Activated T-helper 1 cell treated with Interleukin-2 at 50 U/mL for 16 hours (primary cell): ENCODE measurements around the gene BMP4.
"Not testable (repeated sequence)": the region's sequence is repeated elsewhere in the genome, so short reads cannot be mapped to it uniquely, and the experiment has no call there.

Source experiments
- DNase-seq: peaks from one replicate; pipeline ENCODE4 v3.0.0-alpha.2; 2020; ENCODE audit warnings: low read depth

The BMP4 gene

DNA sequence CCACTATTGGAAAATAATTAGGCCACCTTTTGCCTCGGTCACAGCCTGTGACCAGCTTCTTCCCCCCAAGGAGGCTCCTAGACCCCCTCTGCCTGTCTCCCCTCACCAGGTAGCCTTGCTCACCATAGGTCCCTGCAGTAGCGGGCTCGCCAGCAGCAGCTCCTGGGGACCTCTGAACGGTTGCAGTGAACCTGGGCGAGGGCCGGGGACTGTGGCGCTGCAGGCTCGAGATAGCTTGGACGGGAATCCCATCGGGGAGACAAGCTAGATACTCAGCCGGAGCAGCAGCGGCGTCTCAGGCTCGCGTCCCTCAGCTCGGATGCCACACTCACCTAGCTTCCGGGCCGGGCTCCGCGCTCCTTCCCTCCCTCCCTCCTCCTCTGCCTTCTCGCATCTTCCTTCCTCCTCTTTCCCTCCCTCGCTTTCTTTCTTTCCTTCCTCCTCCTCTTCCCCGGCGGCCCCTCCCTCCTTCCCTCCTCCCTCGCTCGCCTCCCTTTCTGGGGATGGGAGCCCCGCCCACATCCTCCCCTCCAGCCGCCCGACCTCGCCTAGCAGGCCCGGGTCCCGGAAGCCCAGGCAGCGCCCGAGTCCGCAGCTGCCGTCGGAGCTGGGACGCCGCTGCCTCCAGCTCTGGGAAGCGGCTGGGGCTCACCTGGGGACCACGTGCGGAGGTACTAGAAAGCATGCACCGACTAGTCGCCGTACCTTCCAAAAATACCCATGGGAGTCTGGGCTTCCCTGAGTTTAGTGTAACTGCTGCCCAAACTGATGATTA lies at the start of gene BMP4:
TSS of gene BMP4 (minus strand) at position 399 of the 775 bp plus-strand sequence. CDS start 4,603 bp downstream, outside the sequence.
- DNase-seq: no peak

DNA sequence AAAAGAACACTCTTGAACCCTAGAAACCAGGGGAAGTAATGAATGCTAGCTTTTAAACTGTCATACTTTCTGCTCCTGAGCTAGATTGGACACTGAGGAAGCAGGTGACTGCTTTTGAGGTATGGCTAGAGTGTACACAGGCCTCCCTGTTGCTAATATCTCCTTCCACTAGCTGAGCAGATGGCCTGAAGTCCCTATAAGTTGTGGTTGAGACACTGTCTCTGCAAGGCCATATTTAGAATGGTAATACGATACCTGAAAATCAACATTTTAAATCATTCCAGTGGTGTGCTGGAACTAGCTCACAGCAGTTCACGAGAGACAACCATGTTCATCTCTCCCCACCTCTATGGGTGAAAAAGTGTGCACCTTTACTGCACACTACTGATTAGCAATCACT lies 46.4 kb upstream of the BMP4 start:
- DNase-seq: no peak

DNA sequence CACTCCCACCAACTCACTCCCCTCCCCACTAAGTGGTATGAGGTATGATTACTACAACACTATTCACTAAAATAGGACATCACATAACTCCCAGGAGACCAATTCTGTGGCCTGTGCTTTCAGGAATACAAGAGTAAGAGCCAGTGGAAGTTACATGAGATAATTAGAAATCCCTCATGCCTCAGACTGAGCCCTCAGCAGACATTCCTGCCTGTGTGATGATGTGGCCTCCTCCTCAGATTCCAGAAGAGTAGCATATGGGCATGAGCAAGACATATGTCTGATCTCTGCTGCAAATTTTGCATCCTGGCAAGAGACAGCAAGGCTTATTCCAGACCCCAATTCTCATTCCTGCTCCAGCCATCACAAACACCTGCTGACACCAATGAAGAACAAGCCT lies 46.0 kb upstream of the BMP4 start:
- DNase-seq: no peak

DNA sequence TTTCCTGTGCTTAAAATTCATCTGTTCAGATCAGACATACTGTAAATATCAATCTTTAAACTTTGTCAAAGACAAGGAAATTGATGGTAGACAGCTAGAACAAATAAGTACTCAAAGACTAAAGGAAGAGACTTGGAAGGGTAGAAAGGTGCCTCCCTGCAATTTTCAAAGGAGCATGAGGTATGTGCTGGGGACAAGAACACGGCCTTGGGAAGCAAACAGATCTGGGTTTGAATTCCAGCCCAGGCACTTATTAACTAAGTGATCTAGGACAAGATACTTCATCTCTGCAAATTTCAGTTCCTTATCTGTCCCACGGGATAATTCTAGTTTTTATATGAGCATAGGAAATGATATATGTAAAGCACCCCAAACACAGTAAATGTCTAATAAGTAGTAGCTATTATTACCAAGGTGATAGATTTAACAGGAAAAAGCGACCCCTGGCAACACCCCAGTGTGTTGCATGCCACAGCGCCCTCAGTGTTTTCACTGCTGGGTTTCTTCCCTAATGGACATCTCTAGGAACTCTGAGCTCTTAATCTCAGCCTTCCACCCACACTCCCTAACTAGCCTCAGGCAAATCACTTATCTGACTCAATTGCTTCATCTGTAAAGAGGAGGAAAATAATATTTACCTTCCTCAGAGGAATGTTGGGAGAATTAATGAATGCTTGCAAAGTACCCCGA lies 44.7 kb upstream of the BMP4 start:
- no peak for DNase-seq

DNA sequence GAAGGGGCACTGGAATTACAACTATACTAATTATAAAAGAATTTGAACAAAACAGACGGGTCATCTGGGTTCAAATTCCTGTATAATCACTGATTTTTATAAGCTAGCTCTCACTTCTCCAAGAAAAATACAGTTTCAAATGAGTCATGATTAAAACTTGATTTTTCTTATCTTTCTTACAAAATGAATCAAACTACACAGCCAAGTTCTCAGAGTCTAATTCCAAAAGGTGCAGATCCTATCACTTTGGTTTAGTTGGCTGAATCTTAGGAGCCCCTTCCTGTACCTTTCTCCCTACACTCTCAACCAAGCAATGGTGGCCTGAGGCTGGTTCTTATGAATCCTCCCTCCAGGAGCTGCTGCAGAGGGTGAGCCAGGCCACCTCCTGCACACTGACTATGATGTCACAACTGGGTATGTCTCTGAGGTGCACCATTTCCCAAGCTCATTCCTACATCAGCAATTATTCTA lies 43.8 kb upstream of the BMP4 start:
- DNase-seq: no peak

DNA sequence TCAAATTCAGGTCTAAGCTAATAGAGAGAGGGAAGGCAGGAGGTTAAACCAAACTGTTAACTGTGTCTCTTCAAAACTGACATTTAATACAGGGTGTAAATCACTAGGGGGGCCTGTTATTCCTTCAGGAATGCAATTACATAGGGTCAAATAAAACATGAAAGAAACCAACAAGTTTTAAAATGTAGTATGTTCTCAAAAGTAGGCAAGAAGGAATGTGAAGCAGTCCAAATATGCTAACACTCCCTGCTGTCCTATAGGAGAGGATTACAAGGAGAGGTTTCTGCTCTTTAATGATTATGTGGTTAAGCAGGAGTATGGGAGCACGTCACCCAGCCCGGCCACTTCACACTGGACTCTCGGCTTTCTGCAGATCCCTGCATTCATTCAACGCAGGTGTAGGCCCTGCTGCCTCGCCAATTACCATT lies 42.5 kb upstream of the BMP4 start:
- DNase-seq: no peak

DNA sequence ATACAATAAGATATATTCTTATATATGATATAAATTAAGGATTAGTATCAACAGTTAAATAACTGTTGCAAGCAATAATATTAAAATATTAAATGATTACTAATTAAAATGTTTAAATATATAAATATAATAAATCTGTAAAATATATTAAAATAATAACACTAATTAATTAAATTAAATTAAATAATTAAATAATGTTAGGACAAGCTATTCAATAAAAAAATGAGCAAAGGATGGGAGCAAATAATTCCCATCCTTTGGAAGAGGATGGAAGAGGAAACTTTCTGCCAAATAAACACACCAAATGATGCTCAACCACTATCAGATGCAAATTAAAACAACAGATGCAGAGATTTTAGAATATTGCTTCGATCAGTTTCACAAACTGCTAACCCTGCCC lies 39.4 kb upstream of the BMP4 start:
- no peak for DNase-seq

DNA sequence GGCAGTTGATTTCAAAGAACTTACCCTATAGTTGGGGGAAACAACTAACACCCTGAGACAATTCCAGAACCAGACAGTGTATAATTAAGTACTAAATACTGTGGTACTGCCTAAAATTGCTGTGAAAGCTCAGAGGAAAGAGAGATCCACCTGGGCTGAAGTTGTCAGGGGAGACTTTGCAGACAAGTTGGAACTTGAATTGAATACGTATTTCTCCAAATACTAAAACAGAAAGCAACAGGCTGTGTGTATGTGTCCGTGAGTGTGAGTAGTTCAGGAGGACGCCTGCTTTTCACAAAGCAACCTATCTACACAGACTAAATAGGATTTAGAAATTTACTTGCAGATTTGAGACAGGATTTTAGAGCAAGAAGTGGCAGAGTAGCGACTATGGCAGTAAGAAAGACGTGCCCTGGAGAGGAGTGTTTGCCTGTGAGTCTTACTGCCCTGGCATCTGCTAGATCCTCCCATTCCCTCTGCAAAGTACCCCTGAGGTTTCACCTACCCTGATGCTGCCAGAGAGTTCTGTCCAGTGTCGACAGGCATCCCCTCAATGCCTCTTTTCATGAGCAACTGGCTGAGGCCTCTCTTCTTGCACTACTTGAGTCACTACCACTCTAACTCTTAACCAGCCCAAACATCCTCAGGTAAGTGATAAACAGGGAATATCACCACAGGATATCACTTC lies 37.4 kb upstream of the BMP4 start:
- DNase-seq: no peak

DNA sequence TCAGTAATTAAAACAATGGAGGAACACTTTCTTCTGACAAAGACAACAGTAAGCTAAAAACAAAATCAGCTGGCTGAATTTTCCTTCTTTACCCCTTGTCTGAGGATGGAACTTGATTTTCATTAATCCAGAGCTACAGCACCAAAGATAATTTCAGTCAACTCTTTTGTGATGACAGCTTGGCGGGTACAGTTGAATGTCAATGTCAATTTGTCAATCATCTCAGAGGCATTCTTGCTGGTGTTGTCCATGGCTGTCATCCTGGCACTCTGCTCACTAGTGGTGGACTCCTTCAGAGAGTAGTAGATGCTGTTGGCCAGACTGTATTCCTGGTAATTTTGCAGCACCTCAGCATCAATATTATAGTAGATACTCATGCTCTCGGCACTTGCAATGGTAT lies 34.4 kb upstream of the BMP4 start:
- DNase-seq: no peak

DNA sequence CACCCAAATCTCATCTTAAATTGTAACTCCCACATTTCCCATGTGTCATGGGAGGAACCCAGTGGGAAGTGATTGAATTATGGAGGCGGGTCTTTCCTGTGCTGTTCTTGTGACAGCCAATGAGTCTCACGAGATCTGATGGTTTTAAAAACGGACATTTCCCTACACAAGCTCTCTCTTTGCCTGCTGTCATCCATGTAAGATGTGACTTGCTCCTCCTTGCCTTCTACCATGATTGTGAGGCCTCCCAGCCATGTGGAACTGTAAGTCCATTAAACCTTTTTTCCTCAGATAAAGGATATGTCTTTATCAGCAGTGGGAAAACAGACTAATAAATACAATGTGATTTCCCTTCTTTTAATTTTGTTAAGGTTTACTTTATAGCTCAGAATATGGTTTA lies 30.1 kb upstream of the BMP4 start:
- DNase-seq: not testable (repeated sequence)

DNA sequence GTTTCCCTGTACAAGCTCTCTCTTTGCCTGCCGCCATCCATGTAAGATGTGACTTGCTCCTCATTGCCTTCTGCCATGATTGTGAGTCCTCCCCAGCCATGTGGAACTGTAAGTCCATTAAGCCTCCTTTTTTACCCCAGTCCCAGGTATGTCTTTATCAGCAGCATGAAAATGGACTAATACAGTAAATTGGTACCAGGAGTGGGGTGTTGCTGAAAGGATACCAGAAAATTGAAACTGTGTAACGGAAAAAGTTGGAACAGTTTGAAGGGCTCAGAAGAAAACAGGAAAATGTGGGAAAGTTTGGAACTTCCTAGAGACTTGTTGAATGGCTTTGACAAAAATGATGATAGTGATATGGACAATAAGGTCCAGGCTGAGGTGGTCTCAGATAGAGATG lies 28.3 kb upstream of the BMP4 start:
- DNase-seq: not testable (repeated sequence)

DNA sequence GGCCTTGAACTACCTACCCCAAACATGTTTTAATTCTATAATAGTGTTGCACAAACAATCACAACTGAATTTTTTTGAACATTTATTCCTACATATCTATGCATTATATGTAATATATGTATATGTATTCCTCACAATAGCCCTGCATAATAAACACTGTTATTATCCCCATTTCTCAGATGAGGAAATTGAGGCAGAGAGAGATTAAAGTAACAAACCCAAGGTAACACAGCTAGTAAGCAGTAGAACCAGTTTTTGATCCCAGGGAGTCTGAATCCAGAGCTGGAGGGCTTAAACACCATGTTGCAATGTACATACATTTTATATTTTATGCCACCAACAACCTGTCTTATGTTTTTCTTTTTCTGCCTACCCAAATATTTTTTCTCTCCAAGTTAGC lies 26.5 kb upstream of the BMP4 start:
- no peak for DNase-seq

DNA sequence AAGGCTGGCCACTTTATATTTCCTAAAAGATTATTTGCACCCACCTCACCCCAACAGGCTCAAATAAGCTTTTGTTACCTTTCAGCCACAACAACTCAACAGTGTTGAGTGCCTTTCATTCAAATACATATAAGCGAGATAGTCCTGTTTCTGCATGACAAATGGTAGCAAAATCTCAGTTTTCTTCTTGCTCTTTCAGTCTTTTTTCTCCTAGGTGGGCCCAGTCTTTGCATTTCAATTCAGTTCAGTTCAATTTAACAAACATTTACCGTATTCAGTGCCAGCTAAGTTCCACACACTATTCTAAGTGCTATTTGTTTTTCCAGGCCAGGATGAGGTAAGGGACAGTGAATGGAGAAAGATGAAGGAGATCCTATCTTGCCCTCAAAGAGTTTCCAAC lies 25.9 kb upstream of the BMP4 start:
- DNase-seq: no peak

DNA sequence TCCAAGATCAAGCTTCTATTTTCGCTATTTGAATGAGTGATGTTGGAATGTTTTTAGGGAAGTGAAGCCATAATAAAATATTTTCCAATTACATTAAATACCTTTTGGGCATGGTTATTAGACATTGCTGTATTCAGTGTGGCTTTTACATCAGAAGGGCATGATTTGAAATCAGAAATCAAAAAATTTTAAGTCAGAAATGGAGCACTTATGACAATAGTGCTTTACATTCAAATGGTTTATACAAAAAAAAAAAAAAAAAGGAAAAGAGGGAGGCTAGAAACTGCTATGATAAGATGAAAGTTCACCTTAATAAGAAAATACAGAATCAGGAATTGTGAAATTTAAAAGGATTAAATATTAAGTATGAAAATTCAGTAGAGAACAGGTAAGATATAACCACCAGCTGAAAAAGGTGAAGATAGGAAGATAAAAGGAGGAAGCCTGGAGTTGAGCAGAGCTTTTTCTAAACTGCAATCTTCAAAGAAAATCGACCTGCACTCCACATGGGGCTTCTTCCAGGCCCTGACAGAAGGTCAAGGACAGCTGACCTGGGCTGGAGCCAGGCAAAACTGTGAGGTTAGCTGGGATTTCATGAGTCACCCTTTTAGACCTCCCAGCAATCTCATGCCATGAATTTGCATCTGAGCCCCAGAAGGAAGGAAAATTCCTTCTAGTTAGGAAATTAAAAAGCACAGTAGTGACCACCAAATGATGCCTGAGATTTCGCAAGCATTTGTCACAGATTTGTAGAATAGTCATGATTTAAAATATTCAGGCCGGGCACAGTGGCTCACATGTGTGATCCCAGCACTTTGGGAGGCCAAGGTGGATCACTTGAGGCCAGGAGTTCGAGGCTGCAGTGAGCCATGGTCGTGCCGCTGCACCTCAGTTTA lies 23.4 kb upstream of the BMP4 start:
- DNase-seq: no peak

DNA sequence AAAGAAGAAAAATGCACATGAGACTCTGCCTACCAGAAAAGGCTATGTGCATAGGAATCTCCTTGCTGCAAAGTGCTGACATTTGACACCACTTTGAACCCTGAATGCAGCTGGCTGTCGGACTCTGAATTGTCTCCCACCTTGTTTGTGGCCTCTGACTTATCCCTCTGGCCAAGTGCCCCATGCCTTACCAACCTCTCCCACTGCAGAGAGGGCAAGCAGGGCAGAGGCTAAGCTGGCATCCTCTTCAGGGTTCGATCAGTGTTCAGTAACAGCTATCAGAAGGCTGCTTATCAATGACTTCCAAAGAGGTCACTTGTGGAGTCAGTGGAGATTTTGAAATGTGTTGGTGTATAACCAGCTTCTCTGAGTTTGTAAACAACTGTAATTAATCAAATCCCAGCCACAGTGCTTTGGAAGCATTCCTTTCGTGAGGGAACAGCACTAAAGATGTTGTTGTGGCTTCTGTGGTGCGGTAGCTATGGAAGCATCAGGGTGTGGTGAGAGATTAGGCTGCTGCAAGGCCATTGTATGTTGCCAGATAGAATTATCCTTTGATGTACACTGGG lies 22.6 kb upstream of the BMP4 start:
- DNase-seq: no peak

DNA sequence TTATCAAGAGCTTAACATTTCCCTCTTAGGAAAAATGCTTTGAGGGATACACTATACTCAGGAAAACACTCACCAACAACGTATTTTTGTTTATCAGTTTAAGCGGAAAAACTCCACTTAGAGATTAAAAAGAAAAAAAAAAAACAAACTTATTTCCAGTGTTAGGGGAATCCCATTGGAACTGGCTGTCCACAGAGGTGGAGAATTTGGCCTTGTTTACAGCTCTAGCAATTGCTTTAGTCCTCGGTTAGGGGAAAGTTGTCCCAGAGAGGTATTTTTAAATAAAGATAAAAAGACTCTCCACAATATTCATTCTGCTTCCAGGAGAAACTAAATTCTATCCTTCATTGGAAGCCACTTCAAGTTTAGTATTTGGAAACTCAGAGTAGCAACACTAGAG lies 21.6 kb upstream of the BMP4 start:
- no peak for DNase-seq

DNA sequence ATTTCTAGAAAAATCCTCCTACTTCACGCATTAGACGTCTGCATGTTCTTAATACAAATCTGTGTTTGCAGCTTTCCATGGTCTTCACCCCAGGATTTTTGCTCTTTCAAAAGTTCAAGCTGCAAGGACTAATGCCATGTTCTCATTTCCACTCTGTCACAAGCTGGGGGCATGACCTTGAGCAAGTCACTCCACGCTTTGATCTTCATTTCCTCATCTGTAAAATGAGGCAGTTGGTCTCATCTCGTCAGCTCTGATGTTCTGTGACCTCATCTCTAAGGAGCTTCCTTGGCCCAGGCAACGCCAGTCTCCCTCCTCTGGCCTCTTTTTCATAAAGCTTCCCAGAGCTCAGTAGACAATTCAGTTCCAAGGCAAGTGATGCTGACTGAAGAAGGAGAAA lies 18.8 kb upstream of the BMP4 start:
- no peak for DNase-seq

DNA sequence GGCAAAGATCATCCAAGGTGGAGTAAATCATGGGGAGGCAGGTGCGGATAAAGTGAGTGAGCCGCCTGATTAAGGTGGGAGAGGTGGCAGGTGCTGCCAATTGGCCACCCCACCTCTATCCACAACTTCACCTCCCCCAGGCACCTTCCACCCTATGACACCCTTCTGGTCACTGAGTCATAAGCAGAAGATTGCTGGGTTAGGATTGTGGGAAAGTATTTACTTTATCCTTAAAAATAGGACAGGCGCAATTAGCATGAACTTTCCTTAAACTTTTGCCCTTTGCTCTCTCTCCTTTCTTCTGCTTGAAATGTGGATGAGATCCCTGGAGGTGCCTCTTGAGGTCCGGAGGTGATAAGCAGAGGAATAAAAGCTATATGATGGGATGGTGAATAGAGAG lies 14.9 kb upstream of the BMP4 start:
- no peak for DNase-seq

DNA sequence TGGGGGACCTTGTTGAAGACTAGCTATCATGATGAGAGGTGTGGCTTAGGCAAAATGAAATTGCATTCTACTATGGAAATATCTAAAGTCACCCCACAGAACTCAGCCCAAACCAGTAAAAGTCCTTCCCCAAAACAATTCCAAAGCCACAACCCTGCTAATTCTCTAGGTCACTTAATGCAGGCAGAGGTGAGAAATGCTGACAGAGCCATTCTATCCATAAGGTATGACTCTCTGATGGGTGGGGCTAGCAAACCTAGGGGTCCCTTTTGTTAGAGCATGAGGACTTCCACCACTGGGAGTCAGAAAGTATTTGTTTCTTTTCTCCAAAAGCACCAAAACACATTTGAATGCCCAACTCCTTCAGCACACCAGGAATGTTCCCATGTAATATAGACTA lies 12.7 kb upstream of the BMP4 start:
- no peak for DNase-seq

DNA sequence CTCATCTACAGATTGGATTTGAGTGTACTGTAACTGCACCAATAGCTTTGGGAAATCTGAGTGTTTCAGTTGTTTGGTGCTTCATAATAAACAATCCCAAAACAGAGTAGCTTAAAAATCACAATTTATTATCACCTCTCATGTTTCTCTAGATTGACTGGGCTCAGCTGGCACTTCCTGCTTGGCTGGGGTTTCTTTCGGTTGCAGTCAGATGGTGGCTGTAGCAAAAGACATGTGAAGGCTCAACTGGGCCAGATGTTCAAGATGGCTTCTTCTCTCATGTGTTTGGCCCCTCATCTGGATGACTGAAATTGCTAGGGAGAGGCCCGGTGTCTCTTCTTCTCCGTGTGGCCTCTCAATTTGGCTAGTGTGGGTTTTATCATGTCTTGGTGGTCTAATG lies 12.1 kb upstream of the BMP4 start:
- no peak for DNase-seq

DNA sequence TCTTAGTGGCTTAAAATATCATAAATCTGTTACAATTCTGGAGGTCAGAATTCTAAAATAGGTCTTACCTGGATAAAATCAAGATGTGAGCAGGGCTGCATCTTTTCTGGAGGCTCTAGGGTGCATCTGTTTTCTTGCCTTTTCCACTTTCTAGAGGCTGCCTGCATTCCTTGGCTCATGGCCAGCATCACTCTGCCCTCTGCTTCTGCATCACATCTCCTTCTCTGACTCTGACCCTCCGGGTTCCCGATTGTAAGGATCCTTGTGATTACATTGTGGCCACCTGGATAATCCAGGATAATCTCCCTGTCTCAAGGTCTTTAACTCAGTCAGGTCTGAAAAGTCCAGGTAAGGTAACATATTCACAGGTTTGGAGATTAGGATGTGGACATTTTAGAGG lies 11.0 kb upstream of the BMP4 start:
- no peak for DNase-seq

DNA sequence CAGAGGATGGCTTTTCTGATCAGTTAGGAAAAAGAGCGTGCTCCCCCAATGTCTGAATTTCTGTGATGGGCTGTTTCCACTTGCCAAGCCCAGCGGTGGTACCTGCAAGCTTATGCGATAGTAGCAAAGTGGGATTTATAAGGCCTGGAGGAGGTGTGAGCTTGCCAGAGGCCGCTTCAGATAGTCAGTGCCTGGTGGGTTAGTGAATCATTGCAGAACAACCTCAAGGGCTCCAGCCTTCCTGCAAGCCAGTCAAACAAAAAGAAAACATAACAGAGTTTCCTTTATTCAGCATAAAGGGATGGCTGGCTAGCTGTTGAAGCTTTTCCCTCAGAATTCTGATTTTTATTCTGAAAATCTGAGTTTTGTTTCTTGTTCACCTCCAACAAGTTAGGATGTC lies 7.6 kb upstream of the BMP4 start:
- no peak for DNase-seq
